GM23338 (cell line): ENCODE data around the gene AGPS. TPM values are rescaled to one million over a fixed set of nuclear protein-coding genes. Genes with fewer than 3 reads are reported as not detected.
"Not testable (repeated sequence)": the region's sequence is repeated elsewhere in the genome, so short reads cannot be mapped to it uniquely, and the experiment has no call there.

Experiments used
- ATAC-seq: fragments of 200-7000 bp; cut with Tn5 transposase; 3 replicates; pipeline ENCODE4 v1.9.1; 2020
- DNase-seq: peaks from one replicate; pipeline ENCODE4 v3.0.0-alpha.2; 2015; ENCODE audit warnings: low spot score
- H2AFZ ChIP-seq: fragments of 200-600 bp; sonication (generic); 2 replicates; pipeline ENCODE4 v1.8.0; 2016; ENCODE audit warnings: antibody characterized with exemption, mild to moderate bottlenecking, moderate library complexity
- H3F3A ChIP-seq: fragments of 200-600 bp; sonication (generic); replicated peaks from 2 replicates; pipeline ENCODE4 v1.8.0; 2017; ENCODE audit warnings: antibody characterized with exemption, mixed run types, low read depth
- H3K27ac ChIP-seq: fragments of 200-600 bp; sonication (generic); 2 replicates; pipeline ENCODE4 v1.6.1; 2016; ENCODE audit warnings: low read depth
- H3K27me3 ChIP-seq: fragments of 200-600 bp; sonication (generic); 2 replicates; pipeline ENCODE4 v1.8.0; 2016; ENCODE audit warnings: mild to moderate bottlenecking, mixed run types, moderate library complexity; ENCODE audit not compliant: insufficient read depth
- H3K36me3 ChIP-seq: fragments of 200-600 bp; sonication (generic); 2 replicates; pipeline ENCODE4 v1.8.0; 2016; ENCODE audit warnings: mild to moderate bottlenecking; ENCODE audit not compliant: insufficient read depth
- H3K4me1 ChIP-seq: fragments of 200-600 bp; sonication (generic); 2 replicates; pipeline ENCODE4 v1.8.0; 2016; ENCODE audit warnings: mild to moderate bottlenecking, moderate library complexity; ENCODE audit not compliant: insufficient read depth
- H3K4me2 ChIP-seq: fragments of 200-600 bp; sonication (generic); 2 replicates; pipeline ENCODE4 v1.7.1; 2017; ENCODE audit warnings: mixed run types
- H3K4me3 ChIP-seq: fragments of 200-600 bp; sonication (generic); 2 replicates; pipeline ENCODE4 v1.6.1; 2016; ENCODE audit warnings: mixed run types
- H3K79me2 ChIP-seq: fragments of 200-600 bp; sonication (generic); replicated peaks from 2 replicates; pipeline ENCODE4 v1.8.0; 2017; ENCODE audit warnings: mild to moderate bottlenecking; ENCODE audit not compliant: insufficient read depth
- H3K9me2 ChIP-seq: fragments of 200-600 bp; sonication (generic); 2 replicates; pipeline ENCODE4 v1.8.0; 2017; ENCODE audit not compliant: insufficient read depth
- H4K20me1 ChIP-seq: fragments of 200-600 bp; sonication (generic); replicated peaks from 2 replicates; pipeline ENCODE4 v1.8.0; 2017; ENCODE audit warnings: mild to moderate bottlenecking; ENCODE audit not compliant: insufficient read depth
- H3K27ac Mint-ChIP-seq: 2 replicates; pipeline ENCODE4 v1.8.0; 2020; ENCODE audit warnings: inconsistent platforms, mild to moderate bottlenecking, moderate library complexity, mixed read lengths
- H3K27me3 Mint-ChIP-seq: 3 replicates; pipeline ENCODE4 v1.8.0; 2022; ENCODE audit warnings: low read depth, mild to moderate bottlenecking, moderate library complexity, mixed read lengths, inconsistent platforms; ENCODE audit not compliant: insufficient read depth, poor library complexity
- H3K36me3 Mint-ChIP-seq: 3 replicates; pipeline ENCODE4 v1.8.0; 2021; ENCODE audit warnings: low read depth, mild to moderate bottlenecking, inconsistent platforms, moderate library complexity, mixed read lengths
- H3K4me1 Mint-ChIP-seq: 3 replicates; pipeline ENCODE4 v1.8.0; 2020; ENCODE audit warnings: mild to moderate bottlenecking, inconsistent platforms, mixed read lengths
- H3K4me3 Mint-ChIP-seq: 3 replicates; pipeline ENCODE4 v1.8.0; 2021; ENCODE audit warnings: moderate library complexity, mild to moderate bottlenecking, inconsistent platforms, mixed read lengths
- H3K9me3 Mint-ChIP-seq: 3 replicates; pipeline ENCODE4 v1.8.0; 2020; ENCODE audit warnings: moderate library complexity, mild to moderate bottlenecking, inconsistent platforms, mixed read lengths
- EZH2phosphoT487 ChIP-seq: fragments of 200-600 bp; sonication (generic); IDR thresholded peaks from one replicate; pipeline ENCODE4 v1.8.1; 2018; ENCODE audit warnings: antibody characterized with exemption; ENCODE audit not compliant: unreplicated experiment
- ZNF114 ChIP-seq: fragments of 250-450 bp; sonication (Bioruptor Pico); IDR thresholded peaks from 2 replicates; pipeline ENCODE4 v1.5.0; 2020; ENCODE audit warnings: mild to moderate bottlenecking, moderate library complexity
- ZNF331 ChIP-seq: fragments of 250-450 bp; sonication (Bioruptor Pico); IDR thresholded peaks from 2 replicates; pipeline ENCODE4 v1.5.0; 2020; ENCODE audit warnings: low read depth, mild to moderate bottlenecking, moderate library complexity
- ZNF462 ChIP-seq: fragments of 250-450 bp; sonication (Bioruptor Pico); IDR thresholded peaks from 2 replicates; pipeline ENCODE4 v1.5.0; 2020; ENCODE audit warnings: mild to moderate bottlenecking, moderate library complexity
- polyA plus RNA-seq: library from polyadenylated mRNA; unstranded; fragments of >200 nt; fragmentation: Nextera tagmentation; extraction: Ambion mirVana; gene quantifications from 2 replicates; pipeline ENCODE4 v1.2.1, GENCODE V29; 2016
- total RNA-seq: library from RNA; depleted of rRNA; stranded (reverse); fragments of >200 nt; shearing (Covaris generic); gene quantifications from 2 replicates; pipeline ENCODE4 v1.2.3, GENCODE V29; 2014
- TF ChIP-seq, protein P1 (sequence below): IDR thresholded peaks from one replicate; pipeline ENCODE4 v1.6.1; 2018; ENCODE audit warnings: antibody characterized with exemption; ENCODE audit not compliant: unreplicated experiment

Gene AGPS
- total and polyA plus RNA-seq, 2 experiments from 2014 or later = 14.6 to 73.2 TPM

- H3K36me3 Mint-ChIP-seq, H3K27ac ChIP-seq, H3K27me3 ChIP-seq, H3K79me2 ChIP-seq, H3K27ac Mint-ChIP-seq, H3K4me2 ChIP-seq, DNase-seq, H3K4me1 ChIP-seq, H3K4me3 ChIP-seq, H3K27me3 Mint-ChIP-seq, H3K4me3 Mint-ChIP-seq, ATAC-seq, H3K36me3 ChIP-seq, H3K9me3 Mint-ChIP-seq, H3K9me2 ChIP-seq, H3F3A ChIP-seq, H4K20me1 ChIP-seq, H3K4me1 Mint-ChIP-seq, H2AFZ ChIP-seq: not testable (repeated sequence)
Measured at GRCh38 chr2:177350624-177351023, 41.9 kb upstream of the AGPS start.

DNA sequence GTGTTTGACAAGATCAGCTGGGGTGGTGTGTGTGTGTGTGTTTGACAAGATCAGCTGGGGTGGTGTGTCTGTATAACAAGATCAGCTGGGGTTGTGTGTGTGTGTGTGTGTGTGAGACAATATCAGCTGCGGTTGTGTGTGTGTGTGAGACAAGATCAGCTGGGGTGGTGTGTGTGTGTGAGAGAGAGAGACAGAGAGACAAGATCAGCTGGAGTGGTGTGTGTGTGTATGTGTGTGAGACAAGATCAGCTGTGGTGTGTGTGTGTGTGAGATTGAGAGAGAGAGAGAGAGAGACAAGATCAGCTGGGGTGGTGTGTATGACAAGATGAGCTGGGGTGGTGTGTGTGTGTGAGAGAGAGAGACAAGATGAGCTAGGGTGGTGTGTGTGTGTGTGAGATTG is 41.5 kb upstream of the AGPS start:
- not testable (repeated sequence) for H2AFZ ChIP-seq, DNase-seq, H4K20me1 ChIP-seq, H3K4me2 ChIP-seq, H3K36me3 Mint-ChIP-seq, H3K27me3 Mint-ChIP-seq, ATAC-seq, H3K9me2 ChIP-seq, H3K4me1 ChIP-seq, H3K9me3 Mint-ChIP-seq, H3K4me3 ChIP-seq, H3K27ac Mint-ChIP-seq, H3K27ac ChIP-seq, H3K4me3 Mint-ChIP-seq, H3K79me2 ChIP-seq, H3K4me1 Mint-ChIP-seq, H3K36me3 ChIP-seq, H3K27me3 ChIP-seq, H3F3A ChIP-seq

GRCh38 chr2:177352441-177353186 is 40.0 kb upstream of the AGPS start:
- H3K27me3 Mint-ChIP-seq = no peaks in the 10 kb centered on the region
- Histone ChIP-seq H2AFZ (no peak overlapping the region), H3K27me3 (no peaks in the 10 kb centered on the region), H3K36me3 (no peaks in the 10 kb centered on the region), H3K9me2 (no peaks in the 10 kb centered on the region), H3K79me2 (no peaks in the 10 kb centered on the region), H3K4me2 (no peak overlapping the region), H4K20me1 (no peaks in the 10 kb centered on the region), H3K4me1 (no peaks in the 10 kb centered on the region), H3K4me3 (no peak overlapping the region), H3K27ac (no peak overlapping the region), H3F3A (no peaks in the 10 kb centered on the region)
- no peaks in the 10 kb centered on the region for H3K36me3 Mint-ChIP-seq
- H3K4me1 Mint-ChIP-seq = no peaks in the 10 kb centered on the region
- H3K27ac Mint-ChIP-seq = no peak overlapping the region; the same call in 1 of the 2 replicates
- DNase-seq (no peak), ATAC-seq (no peak)
- H3K4me3 Mint-ChIP-seq = no peak overlapping the region
- H3K9me3 Mint-ChIP-seq = no peaks in the 10 kb centered on the region
- TF ChIP-seq ZNF114 (CRISPR knock-in tag) (no peak), EZH2phosphoT487 (no peak), ZNF462 (CRISPR knock-in tag) (no peak), ZNF331 (no peak)
- TF ChIP-seq, protein P1, sequence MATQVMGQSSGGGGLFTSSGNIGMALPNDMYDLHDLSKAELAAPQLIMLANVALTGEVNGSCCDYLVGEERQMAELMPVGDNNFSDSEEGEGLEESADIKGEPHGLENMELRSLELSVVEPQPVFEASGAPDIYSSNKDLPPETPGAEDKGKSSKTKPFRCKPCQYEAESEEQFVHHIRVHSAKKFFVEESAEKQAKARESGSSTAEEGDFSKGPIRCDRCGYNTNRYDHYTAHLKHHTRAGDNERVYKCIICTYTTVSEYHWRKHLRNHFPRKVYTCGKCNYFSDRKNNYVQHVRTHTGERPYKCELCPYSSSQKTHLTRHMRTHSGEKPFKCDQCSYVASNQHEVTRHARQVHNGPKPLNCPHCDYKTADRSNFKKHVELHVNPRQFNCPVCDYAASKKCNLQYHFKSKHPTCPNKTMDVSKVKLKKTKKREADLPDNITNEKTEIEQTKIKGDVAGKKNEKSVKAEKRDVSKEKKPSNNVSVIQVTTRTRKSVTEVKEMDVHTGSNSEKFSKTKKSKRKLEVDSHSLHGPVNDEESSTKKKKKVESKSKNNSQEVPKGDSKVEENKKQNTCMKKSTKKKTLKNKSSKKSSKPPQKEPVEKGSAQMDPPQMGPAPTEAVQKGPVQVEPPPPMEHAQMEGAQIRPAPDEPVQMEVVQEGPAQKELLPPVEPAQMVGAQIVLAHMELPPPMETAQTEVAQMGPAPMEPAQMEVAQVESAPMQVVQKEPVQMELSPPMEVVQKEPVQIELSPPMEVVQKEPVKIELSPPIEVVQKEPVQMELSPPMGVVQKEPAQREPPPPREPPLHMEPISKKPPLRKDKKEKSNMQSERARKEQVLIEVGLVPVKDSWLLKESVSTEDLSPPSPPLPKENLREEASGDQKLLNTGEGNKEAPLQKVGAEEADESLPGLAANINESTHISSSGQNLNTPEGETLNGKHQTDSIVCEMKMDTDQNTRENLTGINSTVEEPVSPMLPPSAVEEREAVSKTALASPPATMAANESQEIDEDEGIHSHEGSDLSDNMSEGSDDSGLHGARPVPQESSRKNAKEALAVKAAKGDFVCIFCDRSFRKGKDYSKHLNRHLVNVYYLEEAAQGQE = no peak
